Neuronal stem cell (in vitro differentiated cells): ENCODE data around the gene ANAPC15.

Experiments used
- DNase-seq: peaks from one replicate; pipeline ENCODE4 v3.0.0-alpha.2; 2013; ENCODE audit warnings: low spot score
- H2AFZ ChIP-seq: one replicate; pipeline ENCODE4 v1.6.1; 2013; ENCODE audit warnings: mild to moderate bottlenecking, low read length, inconsistent platforms
- H2AK5ac ChIP-seq: 2 replicates; pipeline ENCODE4 v1.6.1; 2013; ENCODE audit warnings: low read depth, mild to moderate bottlenecking, inconsistent platforms, low read length, moderate library complexity, mixed read lengths
- H2BK120ac ChIP-seq: 2 replicates; pipeline ENCODE4 v1.6.1; 2013; ENCODE audit warnings: low read depth, mild to moderate bottlenecking, inconsistent platforms, low read length, moderate library complexity, mixed read lengths
- H2BK12ac ChIP-seq: one replicate; pipeline ENCODE4 v1.6.1; 2013; ENCODE audit warnings: low read length, inconsistent platforms
- H2BK15ac ChIP-seq: 2 replicates; pipeline ENCODE4 v1.6.1; 2013; ENCODE audit warnings: mild to moderate bottlenecking, low read length, inconsistent platforms, mixed read lengths
- H2BK5ac ChIP-seq: one replicate; pipeline ENCODE4 v1.6.1; 2013; ENCODE audit warnings: inconsistent platforms, mild to moderate bottlenecking, low read length, moderate library complexity
- H3K14ac ChIP-seq: one replicate; pipeline ENCODE4 v1.6.1; 2013; ENCODE audit warnings: low read length, inconsistent platforms
- H3K18ac ChIP-seq: 2 replicates; pipeline ENCODE4 v1.6.1; 2013; ENCODE audit warnings: low read length, inconsistent platforms
- H3K23ac ChIP-seq: 2 replicates; pipeline ENCODE4 v1.6.1; 2013; ENCODE audit warnings: low read depth, mild to moderate bottlenecking, mixed read lengths, low read length, inconsistent platforms; ENCODE audit not compliant: poor library complexity
- H3K27ac ChIP-seq: replicated peaks from 3 replicates; pipeline ENCODE4 v1.5.1; 2013; ENCODE audit warnings: low read length, inconsistent platforms
- H3K27me3 ChIP-seq, 3 experiments: 2 replicates each; pipeline ENCODE4 v1.6.1; 2013; ENCODE audit warnings: low read length in 3 of 3, mild to moderate bottlenecking in 2 of 3, inconsistent platforms in 1 of 3, low read depth in 1 of 3, mixed read lengths in 1 of 3, moderate library complexity in 1 of 3; ENCODE audit not compliant: control insufficient read depth in 3 of 3, insufficient read depth in 3 of 3
- H3K36me3 ChIP-seq, 2 donors: replicated peaks in 1 of 2; 2 replicates each; pipeline ENCODE4 v1.6.1; 2013; ENCODE audit warnings: low read length in 2 of 2; ENCODE audit not compliant: control insufficient read depth in 2 of 2, insufficient read depth in 2 of 2
- H3K4ac ChIP-seq: 2 replicates; pipeline ENCODE4 v1.6.1; 2013; ENCODE audit warnings: inconsistent platforms, mild to moderate bottlenecking, low read length, moderate library complexity
- H3K4me1 ChIP-seq, 2 donors: 1 replicate in 1 of 2; 2 replicates in 1 of 2; pipeline ENCODE4 v1.6.1; 2013; ENCODE audit warnings: low read length in 2 of 2, low read depth in 1 of 2; ENCODE audit not compliant: control insufficient read depth in 2 of 2, insufficient read depth in 1 of 2
- H3K4me2 ChIP-seq: one replicate; pipeline ENCODE4 v1.6.1; 2013; ENCODE audit warnings: mild to moderate bottlenecking, low read length, inconsistent platforms; ENCODE audit not compliant: insufficient read depth, poor library complexity, severe bottlenecking
- H3K4me3 ChIP-seq, 2 donors: 2 replicates each; pipeline ENCODE4 v1.5.1; 2013; ENCODE audit warnings: low read length in 2 of 2, mild to moderate bottlenecking in 2 of 2, inconsistent platforms in 1 of 2, moderate library complexity in 1 of 2
- H3K79me1 ChIP-seq: one replicate; pipeline ENCODE4 v1.6.1; 2013; ENCODE audit warnings: low read depth, mild to moderate bottlenecking, inconsistent platforms, low read length, moderate library complexity
- H3K9ac ChIP-seq: one replicate; pipeline ENCODE4 v1.6.1; 2013; ENCODE audit warnings: mild to moderate bottlenecking, low read depth, low read length, inconsistent platforms; ENCODE audit not compliant: poor library complexity
- H3K9me3 ChIP-seq, 2 donors: replicated peaks in 1 of 2; 2 replicates each; pipeline versions ENCODE3 to v1.6.1; 2013; ENCODE audit warnings: low read length in 2 of 2, mild to moderate bottlenecking in 2 of 2, inconsistent platforms in 1 of 2, low read depth in 1 of 2, mixed read lengths in 1 of 2, moderate library complexity in 1 of 2; ENCODE audit not compliant: control insufficient read depth in 2 of 2, insufficient read depth in 1 of 2
- H4K8ac ChIP-seq: one replicate; pipeline ENCODE4 v1.6.1; 2013; ENCODE audit warnings: low read depth, mild to moderate bottlenecking, inconsistent platforms, low read length, moderate library complexity
- H4K91ac ChIP-seq: one replicate; pipeline ENCODE4 v1.6.1; 2013; ENCODE audit warnings: low read length, low read depth, mild to moderate bottlenecking, inconsistent platforms; ENCODE audit not compliant: poor library complexity
- WGBS, 2 donors: extraction: QIAGEN DNeasy Blood & Tissue Kit; methylation state at CpG; one replicate each; pipeline ENCODE4 v1.1.7; 2013; ENCODE audit warnings: missing lambda C conversion rate in 2 of 2, mixed read lengths in 1 of 2; ENCODE audit not compliant: insufficient read length in 2 of 2, insufficient replicate concordance in 1 of 2; ENCODE audit errors: extremely low coverage in 2 of 2; 5-methylcytosine and 5-hydroxymethylcytosine counted together

ANAPC15 gene

DNA sequence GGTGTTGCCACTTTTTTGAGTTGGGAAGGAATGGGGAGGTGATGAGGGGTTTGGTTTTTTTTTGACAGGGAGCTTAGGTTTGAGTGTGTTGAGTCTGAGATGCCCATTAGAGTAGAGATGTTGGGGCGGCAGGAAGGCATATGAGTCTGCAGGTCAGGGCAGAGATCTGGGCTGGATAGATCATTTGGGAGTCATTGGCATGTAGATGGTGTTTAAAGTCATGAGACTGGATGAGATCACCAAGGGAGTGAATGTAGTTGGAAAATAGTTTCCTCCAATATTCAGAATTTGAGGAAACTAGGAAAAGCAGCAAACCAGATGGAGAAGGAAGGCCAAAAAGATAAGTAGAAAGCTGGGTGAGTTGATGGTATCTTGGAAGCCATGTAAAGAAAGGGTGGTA, 2.1 kb upstream of the ANAPC15 start:
- H3K4me2 ChIP-seq: no peak overlapping the region
- no peaks in the 10 kb centered on the region for H3K9me3 ChIP-seq
- no peak overlapping the region for H3K27ac ChIP-seq
- DNase-seq: no peak
- H3K4me1 ChIP-seq: peaks cover 0 to 6% of the 10 kb centered on the region in 2 donors
- no peak overlapping the region for H2BK12ac ChIP-seq
- H3K23ac ChIP-seq: no peak overlapping the region
- H2BK15ac ChIP-seq: no peak overlapping the region
- H4K91ac ChIP-seq: no peak overlapping the region
- no peak overlapping the region for H2BK120ac ChIP-seq
- WGBS, 2 donors: no CpG with 5 or more reads among the region's 1 CpG
- H3K4ac ChIP-seq: no peak overlapping the region
- H2AK5ac ChIP-seq: no peak overlapping the region
- no peak overlapping the region for H3K18ac ChIP-seq
- H3K36me3 ChIP-seq: peaks cover 4 to 10% of the 10 kb centered on the region in 2 donors
- no peak overlapping the region for H3K9ac ChIP-seq
- no peak overlapping the region for H3K4me3 ChIP-seq
- H4K8ac ChIP-seq: no peak overlapping the region
- H3K79me1 ChIP-seq: peaks cover 2% of the 10 kb centered on the region
- no peak overlapping the region for H2BK5ac ChIP-seq
- no peak overlapping the region for H3K14ac ChIP-seq
- H2AFZ ChIP-seq: no peak overlapping the region
- H3K27me3 ChIP-seq: no peaks in the 10 kb centered on the region

DNA sequence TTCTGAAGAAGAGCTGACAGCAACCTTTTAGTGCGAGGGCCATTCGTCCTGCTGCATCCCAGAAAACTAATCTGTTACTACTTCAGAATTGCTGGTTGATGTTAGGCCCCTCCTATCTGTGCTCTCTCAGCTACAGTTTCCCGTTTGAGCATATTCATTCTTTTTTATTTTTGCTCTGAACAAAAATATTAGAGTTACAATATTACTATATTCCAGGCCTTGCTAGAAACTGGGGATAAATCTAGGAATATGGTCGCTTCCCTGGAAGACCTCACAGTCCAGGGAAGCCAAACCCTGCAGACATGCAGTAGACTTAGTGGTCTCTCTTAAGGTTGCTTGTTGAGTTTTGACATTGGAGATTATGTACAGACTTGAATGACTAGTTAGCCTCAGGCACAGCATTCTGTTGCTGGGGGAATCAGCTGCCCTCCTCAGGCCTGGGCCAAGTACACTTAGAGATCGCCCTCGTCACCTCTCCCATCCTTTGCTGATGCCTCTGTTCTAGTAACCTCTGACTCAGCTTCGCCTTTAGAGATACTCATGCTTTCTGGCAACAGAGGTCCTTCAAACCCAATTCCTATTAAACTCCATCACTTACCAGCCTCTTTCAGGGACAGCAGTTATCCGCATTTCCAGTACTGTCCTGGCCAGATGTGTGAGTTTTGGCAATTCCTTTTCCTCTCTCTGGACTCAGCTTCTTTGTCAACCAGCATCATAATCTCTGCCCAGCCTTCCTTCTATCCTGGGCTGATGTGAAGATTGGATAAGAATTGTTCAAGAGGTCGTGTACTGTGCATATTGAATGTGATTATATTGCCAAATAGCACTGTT, 698 bp upstream of the ANAPC15 start:
- Histone ChIP-seq H4K91ac (no peak overlapping the region), H2AK5ac (no peak overlapping the region), H3K18ac (peak overlapping the region; percentile 89), H3K36me3 (peaks cover 4 to 18% of the 10 kb centered on the region in 2 donors), H3K9ac (no peak overlapping the region), H4K8ac (peak overlapping the region; percentile 43), H2BK5ac (no peak overlapping the region), H3K23ac (peak overlapping the region; percentile 77), H2BK15ac (no peak overlapping the region), H3K4ac (no peak overlapping the region), H3K4me3 (peak overlapping the region; percentile 57 to 72), H3K27ac (peak overlapping the region; percentile 67), H2BK12ac (no peak overlapping the region), H3K4me1 (peaks cover 0 to 6% of the 10 kb centered on the region in 2 donors), H3K79me1 (peaks cover 2% of the 10 kb centered on the region), H3K9me3 (no peaks in the 10 kb centered on the region), H2AFZ (peak overlapping the region; percentile 87), H3K4me2 (peak overlapping the region; percentile 71), H2BK120ac (no peak overlapping the region), H3K27me3 (no peaks in the 10 kb centered on the region), H3K14ac (no peak overlapping the region)
- no CpG with 5 or more reads among the region's 9 CpGs for WGBS, 2 donors
- no peak for DNase-seq

DNA sequence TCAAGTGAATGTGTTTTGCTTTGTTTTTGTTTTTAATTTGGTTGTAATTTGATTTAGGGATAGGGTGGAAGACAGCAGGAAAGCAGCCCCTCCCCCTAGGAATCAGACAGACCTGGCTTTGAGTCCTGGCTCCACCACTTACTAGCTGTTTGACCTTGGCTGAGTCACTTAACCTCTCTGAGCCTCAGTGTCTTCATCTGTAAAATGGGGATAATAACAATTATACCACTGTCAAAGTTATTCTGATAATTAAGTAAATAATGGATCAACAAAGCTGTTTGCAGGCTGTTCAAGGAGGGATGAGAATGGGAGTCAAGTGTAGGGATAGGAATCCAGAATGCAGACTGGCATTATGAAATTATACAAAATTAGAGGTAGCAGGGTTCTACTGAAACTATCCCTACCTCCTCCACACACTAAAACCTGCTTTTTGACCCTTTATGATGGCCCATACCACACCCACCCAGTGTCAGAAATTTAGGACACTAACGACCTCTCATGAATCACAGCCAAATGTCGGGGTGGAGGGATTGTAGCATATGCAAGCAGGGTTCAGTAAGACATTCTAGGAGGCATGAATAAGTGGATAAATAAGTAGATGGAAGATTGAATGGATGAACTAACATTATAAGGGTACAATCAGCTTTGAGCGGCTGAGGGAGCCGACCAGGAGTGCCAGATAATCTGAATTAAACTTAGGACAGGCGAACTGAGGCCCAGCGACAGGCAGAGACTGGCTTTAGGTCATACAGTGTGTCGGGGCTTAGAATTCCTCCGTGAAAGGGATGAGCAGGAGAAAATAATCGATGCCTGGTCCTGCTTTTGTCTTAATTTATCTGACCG, 974 bp downstream of the ANAPC15 start:
- Histone ChIP-seq H3K4me1 (peaks cover 0 to 6% of the 10 kb centered on the region in 2 donors), H3K9ac (peak overlapping the region; percentile 73), H3K9me3 (no peaks in the 10 kb centered on the region), H3K14ac (no peak overlapping the region), H4K91ac (no peak overlapping the region), H3K4me3 (peak overlapping the region; percentile 57 to 90), H4K8ac (peak overlapping the region; percentile 29), H3K18ac (peak overlapping the region; percentile 1), H3K4ac (no peak overlapping the region), H3K36me3 (peaks cover 6 to 20% of the 10 kb centered on the region in 2 donors), H2AFZ (peak overlapping the region; percentile 50), H3K79me1 (peaks cover 2% of the 10 kb centered on the region), H2AK5ac (peak overlapping the region; percentile 6), H2BK120ac (no peak overlapping the region), H3K4me2 (peak overlapping the region; percentile 77), H2BK15ac (no peak overlapping the region), H2BK5ac (peak overlapping the region; percentile 46), H3K23ac (no peak overlapping the region), H3K27ac (peak overlapping the region; percentile 45), H3K27me3 (no peaks in the 10 kb centered on the region), H2BK12ac (no peak overlapping the region)
- no CpG with 5 or more reads among the region's 10 CpGs for WGBS, 2 donors
- no peak for DNase-seq

DNA sequence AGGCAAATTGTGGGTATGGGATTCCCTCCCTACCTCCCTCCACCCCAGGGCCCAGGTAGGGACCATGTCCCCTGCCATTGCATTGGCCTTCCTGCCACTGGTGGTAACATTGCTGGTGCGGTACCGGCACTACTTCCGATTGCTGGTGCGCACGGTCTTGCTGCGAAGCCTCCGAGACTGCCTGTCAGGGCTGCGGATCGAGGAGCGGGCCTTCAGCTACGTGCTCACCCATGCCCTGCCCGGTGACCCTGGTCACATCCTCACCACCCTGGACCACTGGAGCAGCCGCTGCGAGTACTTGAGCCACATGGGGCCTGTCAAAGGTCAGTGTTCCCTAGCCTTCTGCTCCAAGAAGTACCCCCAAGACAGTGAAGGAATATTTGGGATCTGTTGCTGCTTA, 6.6 kb downstream of the ANAPC15 start, which contains the start of gene TOMT:
TSS of gene TOMT (plus strand) at position 37 of the 400 bp plus-strand sequence. CDS start at position 65, 28 bp downstream.
- no peak within 1 kb of the TSS for H3K4me2 ChIP-seq
- no peak within 1 kb of the TSS for H4K8ac ChIP-seq
- DNase-seq: no peak
- H2AFZ ChIP-seq: no peak within 1 kb of the TSS
- no peak within 1 kb of the TSS for H3K4me3 ChIP-seq
- no peak within 1 kb of the TSS for H2BK5ac ChIP-seq
- no peaks in the 10 kb centered on the region for H3K9me3 ChIP-seq
- H3K36me3 ChIP-seq: peaks cover 8 to 32% of the 10 kb centered on the region in 2 donors
- no peak within 1 kb of the TSS for H2BK120ac ChIP-seq
- peak within 1 kb of the TSS; percentile 51 for H2AK5ac ChIP-seq
- H3K23ac ChIP-seq: no peak within 1 kb of the TSS
- no peak within 1 kb of the TSS for H2BK15ac ChIP-seq
- H3K14ac ChIP-seq: no peak within 1 kb of the TSS
- H3K9ac ChIP-seq: no peak within 1 kb of the TSS
- H3K4ac ChIP-seq: no peak within 1 kb of the TSS
- no peak within 1 kb of the TSS for H3K27ac ChIP-seq
- H4K91ac ChIP-seq: no peak within 1 kb of the TSS
- no peaks in the 10 kb centered on the region for H3K27me3 ChIP-seq
- H3K4me1 ChIP-seq: peaks cover 9 to 11% of the 10 kb centered on the region in 2 donors
- no peak within 1 kb of the TSS for H2BK12ac ChIP-seq
- no CpG with 5 or more reads among the region's 14 CpGs for whole genome bisulfite sequencing, 2 donors
- no peak within 1 kb of the TSS for H3K18ac ChIP-seq
- peaks cover 4% of the 10 kb centered on the region for H3K79me1 ChIP-seq
